ENCODE data around the gene SDHAF2.
A peak's percentile ranks its signal among the peaks of the same experiment; 100 is the strongest.
"Not testable (repeated sequence)": the region's sequence is repeated elsewhere in the genome, so short reads cannot be mapped to it uniquely, and the experiment has no call there.

SDHAF2 gene

GRCh38 chr11:61429691-61430582, at the start of gene SDHAF2, which contains the start of gene CPSF7:
SDHAF2 (plus strand) TSS chr11:61430124; CDS start chr11:61430147, 23 bp downstream.
CPSF7 (minus strand) TSS chr11:61429975; CDS start chr11:61429235, 740 bp downstream.
- DNase-seq: peak; percentile 95 to 96

GRCh38 chr11:61380884-61381283, 49.0 kb upstream of the SDHAF2 start:
- no peak for DNase-seq

GRCh38 chr11:61383859-61384258, 46.1 kb upstream of the SDHAF2 start:
- DNase-seq: not testable (repeated sequence)

- DNase-seq: peak in 1 of 2 donors; percentile 38
These were observed 45.4 kb upstream of the SDHAF2 start for GRCh38 chr11:61384271-61385242.

GRCh38 chr11:61390161-61390560, 39.8 kb upstream of the SDHAF2 start:
- no peak for DNase-seq

GRCh38 chr11:61392981-61393595, 36.8 kb upstream of the SDHAF2 start:
- no peak for DNase-seq

GRCh38 chr11:61401173-61401572, 28.8 kb upstream of the SDHAF2 start:
- DNase-seq: no peak

GRCh38 chr11:61401573-61401972, 28.4 kb upstream of the SDHAF2 start:
- DNase-seq: no peak

- peak; percentile 68 to 90 for DNase-seq
These were observed 26.3 kb upstream of the SDHAF2 start for GRCh38 chr11:61403658-61404057.

GRCh38 chr11:61404103-61404502, 25.8 kb upstream of the SDHAF2 start:
- DNase-seq: no peak

GRCh38 chr11:61404641-61405040, 25.3 kb upstream of the SDHAF2 start:
- DNase-seq: no peak

- no peak for DNase-seq
These were observed 23.9 kb upstream of the SDHAF2 start for GRCh38 chr11:61406067-61406466.

GRCh38 chr11:61406991-61407728, 22.8 kb upstream of the SDHAF2 start:
- no peak for DNase-seq

- DNase-seq: no peak
These were observed 18.3 kb upstream of the SDHAF2 start for GRCh38 chr11:61411589-61411988.

- DNase-seq: no peak
These were observed 16.4 kb upstream of the SDHAF2 start for GRCh38 chr11:61413496-61413895.

GRCh38 chr11:61414547-61414946, 15.4 kb upstream of the SDHAF2 start:
- no peak for DNase-seq

GRCh38 chr11:61415381-61415780, 14.5 kb upstream of the SDHAF2 start:
- DNase-seq: no peak

GRCh38 chr11:61416941-61417340, 13.0 kb upstream of the SDHAF2 start:
- DNase-seq: no peak

- peak; percentile 79 to 90 for DNase-seq
These were observed 12.3 kb upstream of the SDHAF2 start for GRCh38 chr11:61417670-61418069.

GRCh38 chr11:61418136-61418535, 11.8 kb upstream of the SDHAF2 start:
- peak; percentile 36 to 73 for DNase-seq

GRCh38 chr11:61422226-61422625, 7.7 kb upstream of the SDHAF2 start:
- peak; percentile 47 to 84 for DNase-seq
